Heart left ventricle (tissue), 13 donors: ENCODE results near the gene FRMD1.

Experiments
- POLR2A ChIP-seq, 2 donors: fragments of 450-650 bp; IDR thresholded peaks; one replicate each; pipeline ENCODE4 v1.6.1; 2017; ENCODE audit warnings: antibody characterized with exemption in 2 of 2, mild to moderate bottlenecking in 2 of 2, moderate library complexity in 2 of 2
- TF ChIP-seq, protein P1 (sequence below), 12 donors: fragments of 200-600 bp; sonication (generic) in 4 of 12; IDR thresholded peaks; one replicate each; pipeline versions ENCODE4 v1.5.0 to v1.8.0; 2018 to 2022; ENCODE audit warnings: antibody characterized with exemption in 12 of 12, mild to moderate bottlenecking in 5 of 12
- donor health status: ischemic (EF 13 %, LVEDD 7.1; RV severe dilation, severe dysfunction).
- donor health status: DM: no; HTN: yes; CAD: no.
- donor health status: DM: no; HTN: no; CAD: no.
- donor health status: ischemic (EF 25% LVEDD 6.9; RV normal size, moderate dysfunction).
- donor health status: ischemic (EF 25% LVEDD 5.7; RV mildly dilated, moderate dysfunction).
- donor health status: ischemic (EF 35%, LVEDD 5.7; RV mildly dilated, moderate dysfunction).
- donor health status: nonischemic (EF 11% LVEDD 7.7; RV severe dilation, severe dysfunction).
- donor health status: DM: yes; HTN: yes; CAD: no.
- donor health status: PGD.
- donor health status: ischemic (EF 29% LVEDD 5.4; RV normal size, mild dysfunction).
- donor health status: nonischemic (EF 23%, LVEDD 6.1; RV moderate dilation, normal function).

DNA sequence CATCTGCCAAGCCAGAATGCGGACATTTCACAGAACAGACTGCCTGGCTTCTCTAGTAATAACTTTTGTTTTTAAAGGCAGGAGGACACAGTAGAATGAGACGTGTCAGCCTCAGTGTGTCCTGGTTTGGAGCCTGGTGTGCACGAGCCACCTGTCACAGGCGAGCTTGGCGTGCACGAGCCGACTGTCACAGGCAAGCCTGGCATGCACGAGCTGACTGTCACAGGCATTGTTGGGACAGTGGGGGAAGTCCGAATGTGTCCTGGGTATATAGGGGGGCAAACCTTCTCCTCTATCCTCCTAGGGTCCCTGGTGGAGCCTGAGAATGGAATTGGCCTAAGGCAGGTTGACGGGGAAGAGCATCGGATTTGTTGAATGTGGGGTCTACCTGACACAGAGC lies 74.1 kb downstream of the FRMD1 start:
- TF ChIP-seq POLR2A (IDR thresholded peaks at IDR 0.05): no peak
- TF ChIP-seq, protein P1, sequence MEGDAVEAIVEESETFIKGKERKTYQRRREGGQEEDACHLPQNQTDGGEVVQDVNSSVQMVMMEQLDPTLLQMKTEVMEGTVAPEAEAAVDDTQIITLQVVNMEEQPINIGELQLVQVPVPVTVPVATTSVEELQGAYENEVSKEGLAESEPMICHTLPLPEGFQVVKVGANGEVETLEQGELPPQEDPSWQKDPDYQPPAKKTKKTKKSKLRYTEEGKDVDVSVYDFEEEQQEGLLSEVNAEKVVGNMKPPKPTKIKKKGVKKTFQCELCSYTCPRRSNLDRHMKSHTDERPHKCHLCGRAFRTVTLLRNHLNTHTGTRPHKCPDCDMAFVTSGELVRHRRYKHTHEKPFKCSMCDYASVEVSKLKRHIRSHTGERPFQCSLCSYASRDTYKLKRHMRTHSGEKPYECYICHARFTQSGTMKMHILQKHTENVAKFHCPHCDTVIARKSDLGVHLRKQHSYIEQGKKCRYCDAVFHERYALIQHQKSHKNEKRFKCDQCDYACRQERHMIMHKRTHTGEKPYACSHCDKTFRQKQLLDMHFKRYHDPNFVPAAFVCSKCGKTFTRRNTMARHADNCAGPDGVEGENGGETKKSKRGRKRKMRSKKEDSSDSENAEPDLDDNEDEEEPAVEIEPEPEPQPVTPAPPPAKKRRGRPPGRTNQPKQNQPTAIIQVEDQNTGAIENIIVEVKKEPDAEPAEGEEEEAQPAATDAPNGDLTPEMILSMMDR (IDR thresholded peaks at IDR 0.05): no peak
